CD4-positive, alpha-beta T cell (primary cell): ENCODE data around the gene VEGFB. TPM values are rescaled to one million over a fixed set of nuclear protein-coding genes. Genes with fewer than 3 reads are reported as not detected.

ENCODE experiments used
- ATAC-seq: fragments of 200-7000 bp; cut with Tn5 transposase; one replicate; pipeline ENCODE4 v1.10.0; 2022; ENCODE audit warnings: mild to moderate bottlenecking; ENCODE audit not compliant: poor library complexity
- CTCF ChIA-PET: fragments of 350-600 bp; sonication (Branson Sonifier 250); formaldehyde crosslinking; loops from one replicate; lab custom pipeline; 2021; ENCODE audit warnings: antibody characterized with exemption, inconsistent platforms; lab: Charles Lee
- POLR2A ChIA-PET: fragments of 350-600 bp; sonication (Branson Sonifier 250); formaldehyde crosslinking; loops from one replicate; lab custom pipeline; 2021; ENCODE audit warnings: antibody characterized with exemption, inconsistent platforms; lab: Charles Lee
- DNase-seq, 14 experiments: peaks; one replicate each; pipeline ENCODE4 v3.0.0-alpha.2; 2013 to 2020; ENCODE audit warnings: mixed read lengths in 2 of 14
- H3K27ac ChIP-seq, 2 donors: one replicate each; pipeline versions ENCODE4 v1.5.1 to v1.7.0; 2013; ENCODE audit warnings: low read length in 2 of 2, low read depth in 1 of 2, mild to moderate bottlenecking in 1 of 2
- H3K27me3 ChIP-seq, 2 experiments: 1 replicate in 1 of 2; 2 replicates in 1 of 2; pipeline versions ENCODE4 v1.6.1 to v1.7.0; 2013; ENCODE audit warnings: low read length in 2 of 2, control low read depth in 1 of 2, mild to moderate bottlenecking in 1 of 2, moderate library complexity in 1 of 2; ENCODE audit not compliant: insufficient read depth in 2 of 2, control insufficient read depth in 1 of 2
- H3K36me3 ChIP-seq: one replicate; pipeline ENCODE4 v1.6.1; 2013; ENCODE audit warnings: low read length, control low read depth; ENCODE audit not compliant: insufficient read depth
- H3K4me1 ChIP-seq: one replicate; pipeline ENCODE4 v1.6.1; 2013; ENCODE audit warnings: low read length, control low read depth; ENCODE audit not compliant: insufficient read depth
- H3K4me3 ChIP-seq: one replicate; pipeline ENCODE4 v1.5.1; 2013; ENCODE audit warnings: mild to moderate bottlenecking, low read length, moderate library complexity
- H3K9me3 ChIP-seq, 2 experiments: 1 replicate in 1 of 2; 2 replicates in 1 of 2; pipeline versions ENCODE4 v1.6.1 to v1.7.0; 2013; ENCODE audit warnings: low read length in 2 of 2, mild to moderate bottlenecking in 2 of 2, control low read depth in 1 of 2, moderate library complexity in 1 of 2; ENCODE audit not compliant: control insufficient read depth in 1 of 2, insufficient read depth in 1 of 2
- H3K27ac Mint-ChIP-seq: one replicate; pipeline ENCODE4 v1.8.0; 2020; ENCODE audit warnings: mixed read lengths
- H3K27me3 Mint-ChIP-seq: one replicate; pipeline ENCODE4 v1.8.0; 2021; ENCODE audit warnings: mixed read lengths
- H3K36me3 Mint-ChIP-seq: one replicate; pipeline ENCODE4 v1.8.0; 2021; ENCODE audit warnings: low read depth, mixed read lengths
- H3K4me1 Mint-ChIP-seq: one replicate; pipeline ENCODE4 v1.8.0; 2021; ENCODE audit warnings: low read depth, mixed read lengths
- H3K4me3 Mint-ChIP-seq: one replicate; pipeline ENCODE4 v1.8.0; 2020; ENCODE audit warnings: mild to moderate bottlenecking, mixed read lengths
- H3K9me3 Mint-ChIP-seq: one replicate; pipeline ENCODE4 v1.8.0; 2020; ENCODE audit warnings: mixed read lengths
- CTCF ChIP-seq: fragments of 200-600 bp; IDR thresholded peaks from one replicate; pipeline ENCODE4 v1.8.0; 2022; ENCODE audit warnings: antibody characterized with exemption, mild to moderate bottlenecking
- intact Hi-C, 2 experiments: fragments of 100-400 bp; cut with DNase I in 1 of 2; cut with micrococcal nuclease in 1 of 2; formaldehyde crosslinking; loops; one replicate each; pipeline versions ENCODE4 v1.15.1 to v1.9.0; 2023 to 2025; cut with DNase I, micrococcal nuclease
- total RNA-seq, 174 experiments: library from RNA in 2 of 174; stranded (reverse) in 2 of 174; gene quantifications; one replicate each; pipeline ENCODE4 v1.2.3 and lab custom pipeline; 2021 to 2026

The VEGFB gene
- total RNA-seq, 2 experiments from 2014 or later = 39.7 to 48.7 TPM

GRCh38 chr11:64260147-64260708, 25.8 kb downstream of the VEGFB start:
- no peaks in the 10 kb centered on the region for H3K27me3 ChIP-seq

GRCh38 chr11:64261556-64262080, 27.2 kb downstream of the VEGFB start:
- ChIA-PET CTCF (interaction anchor here (1.1 kb wide), 1 partner anchor 57 kb away, joined by 4 read pairs; no protein-coding TSS in a partner anchor), POLR2A (no interaction called here)
- no peak for TF ChIP-seq CTCF
- Histone ChIP-seq H3K27me3 (no peaks in the 10 kb centered on the region), H3K4me1 (peaks cover 7% of the 10 kb centered on the region), H3K27ac (no peak overlapping the region), H3K9me3 (no peaks in the 10 kb centered on the region), H3K36me3 (peaks cover 21% of the 10 kb centered on the region), H3K4me3 (no peak overlapping the region)
- Mint-ChIP-seq H3K27me3 (no peaks in the 10 kb centered on the region), H3K4me3 (no peak overlapping the region), H3K4me1 (no peaks in the 10 kb centered on the region), H3K27ac (no peak overlapping the region), H3K9me3 (no peaks in the 10 kb centered on the region), H3K36me3 (peaks cover 13% of the 10 kb centered on the region)
- ATAC-seq = no peak
- intact Hi-C loops = no loop called here
- no peak for DNase-seq

More at GRCh38 chr11:64260147-64260708, 25.8 kb downstream of the VEGFB start:
- no peak for DNase-seq
- ATAC-seq = no peak
- TF ChIP-seq CTCF = no peak
- Histone ChIP-seq H3K27ac (no peak overlapping the region), H3K9me3 (no peaks in the 10 kb centered on the region), H3K4me1 (peaks cover 7% of the 10 kb centered on the region), H3K4me3 (no peak overlapping the region), H3K36me3 (peaks cover 24% of the 10 kb centered on the region)
- Mint-ChIP-seq H3K4me1 (no peaks in the 10 kb centered on the region), H3K36me3 (peaks cover 13% of the 10 kb centered on the region), H3K9me3 (no peaks in the 10 kb centered on the region), H3K4me3 (no peak overlapping the region), H3K27me3 (no peaks in the 10 kb centered on the region), H3K27ac (no peak overlapping the region)
- ChIA-PET POLR2A (no interaction called here), CTCF (no interaction called here)
- intact Hi-C loops = no loop called here

GRCh38 chr11:64262271-64263002, 28.1 kb downstream of the VEGFB start:
- ATAC-seq (no peak), DNase-seq (no peak)
- intact Hi-C loops = no loop called here
- no peaks in the 10 kb centered on the region for H3K4me1 Mint-ChIP-seq
- Histone ChIP-seq H3K4me1 (peaks cover 7% of the 10 kb centered on the region), H3K27ac (no peak overlapping the region), H3K4me3 (no peak overlapping the region), H3K27me3 (no peaks in the 10 kb centered on the region), H3K9me3 (no peaks in the 10 kb centered on the region), H3K36me3 (peaks cover 20% of the 10 kb centered on the region)
- POLR2A ChIA-PET = interaction anchor here (0.9 to 1.0 kb wide), 2 partner anchors 22 to 57 kb away, joined by 3 read pairs; partner anchors contain the start of gene BAD
- H3K4me3 Mint-ChIP-seq = no peak overlapping the region
- H3K36me3 Mint-ChIP-seq = peaks cover 13% of the 10 kb centered on the region
- no peak for TF ChIP-seq CTCF
- no peaks in the 10 kb centered on the region for H3K27me3 Mint-ChIP-seq
- no peaks in the 10 kb centered on the region for H3K9me3 Mint-ChIP-seq
- CTCF ChIA-PET = interaction anchor here (1.5 kb wide), 1 partner anchor 38 kb away, joined by 5 read pairs; no protein-coding TSS in a partner anchor
- H3K27ac Mint-ChIP-seq = no peak overlapping the region
